Measurements from ENCODE around the gene RELN. TPM values are rescaled to one million over a fixed set of nuclear protein-coding genes. Genes with fewer than 3 reads are reported as not detected.

The RELN gene
- total and polyA plus RNA-seq, 9 of the 15 experiments (the other 6 are each of a cell fraction or from before 2014, with no cell fraction given), result 12.9 to 43.2 (median 18.1) TPM

GRCh38 chr7:103717574-103717973 is 271.9 kb downstream of the RELN start (continued):
- TF ChIP-seq, protein P1, sequence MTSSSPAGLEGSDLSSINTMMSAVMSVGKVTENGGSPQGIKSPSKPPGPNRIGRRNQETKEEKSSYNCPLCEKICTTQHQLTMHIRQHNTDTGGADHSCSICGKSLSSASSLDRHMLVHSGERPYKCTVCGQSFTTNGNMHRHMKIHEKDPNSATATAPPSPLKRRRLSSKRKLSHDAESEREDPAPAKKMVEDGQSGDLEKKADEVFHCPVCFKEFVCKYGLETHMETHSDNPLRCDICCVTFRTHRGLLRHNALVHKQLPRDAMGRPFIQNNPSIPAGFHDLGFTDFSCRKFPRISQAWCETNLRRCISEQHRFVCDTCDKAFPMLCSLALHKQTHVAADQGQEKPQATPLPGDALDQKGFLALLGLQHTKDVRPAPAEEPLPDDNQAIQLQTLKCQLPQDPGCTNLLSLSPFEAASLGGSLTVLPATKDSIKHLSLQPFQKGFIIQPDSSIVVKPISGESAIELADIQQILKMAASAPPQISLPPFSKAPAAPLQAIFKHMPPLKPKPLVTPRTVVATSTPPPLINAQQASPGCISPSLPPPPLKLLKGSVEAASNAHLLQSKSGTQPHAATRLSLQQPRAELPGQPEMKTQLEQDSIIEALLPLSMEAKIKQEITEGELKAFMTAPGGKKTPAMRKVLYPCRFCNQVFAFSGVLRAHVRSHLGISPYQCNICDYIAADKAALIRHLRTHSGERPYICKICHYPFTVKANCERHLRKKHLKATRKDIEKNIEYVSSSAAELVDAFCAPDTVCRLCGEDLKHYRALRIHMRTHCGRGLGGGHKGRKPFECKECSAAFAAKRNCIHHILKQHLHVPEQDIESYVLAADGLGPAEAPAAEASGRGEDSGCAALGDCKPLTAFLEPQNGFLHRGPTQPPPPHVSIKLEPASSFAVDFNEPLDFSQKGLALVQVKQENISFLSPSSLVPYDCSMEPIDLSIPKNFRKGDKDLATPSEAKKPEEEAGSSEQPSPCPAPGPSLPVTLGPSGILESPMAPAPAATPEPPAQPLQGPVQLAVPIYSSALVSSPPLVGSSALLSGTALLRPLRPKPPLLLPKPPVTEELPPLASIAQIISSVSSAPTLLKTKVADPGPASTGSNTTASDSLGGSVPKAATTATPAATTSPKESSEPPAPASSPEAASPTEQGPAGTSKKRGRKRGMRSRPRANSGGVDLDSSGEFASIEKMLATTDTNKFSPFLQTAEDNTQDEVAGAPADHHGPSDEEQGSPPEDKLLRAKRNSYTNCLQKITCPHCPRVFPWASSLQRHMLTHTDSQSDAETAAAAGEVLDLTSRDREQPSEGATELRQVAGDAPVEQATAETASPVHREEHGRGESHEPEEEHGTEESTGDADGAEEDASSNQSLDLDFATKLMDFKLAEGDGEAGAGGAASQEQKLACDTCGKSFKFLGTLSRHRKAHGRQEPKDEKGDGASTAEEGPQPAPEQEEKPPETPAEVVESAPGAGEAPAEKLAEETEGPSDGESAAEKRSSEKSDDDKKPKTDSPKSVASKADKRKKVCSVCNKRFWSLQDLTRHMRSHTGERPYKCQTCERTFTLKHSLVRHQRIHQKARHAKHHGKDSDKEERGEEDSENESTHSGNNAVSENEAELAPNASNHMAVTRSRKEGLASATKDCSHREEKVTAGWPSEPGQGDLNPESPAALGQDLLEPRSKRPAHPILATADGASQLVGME (CRISPR knock-in tag; IDR thresholded peaks at IDR 0.05), result no peak
- no peak for TF ChIP-seq RAD21 (CRISPR knock-in tag; conservative IDR thresholded peaks at IDR 0.05 in 1 of 2, IDR thresholded peaks at IDR 0.05 in 1 of 2)
- TF ChIP-seq, protein P2, sequence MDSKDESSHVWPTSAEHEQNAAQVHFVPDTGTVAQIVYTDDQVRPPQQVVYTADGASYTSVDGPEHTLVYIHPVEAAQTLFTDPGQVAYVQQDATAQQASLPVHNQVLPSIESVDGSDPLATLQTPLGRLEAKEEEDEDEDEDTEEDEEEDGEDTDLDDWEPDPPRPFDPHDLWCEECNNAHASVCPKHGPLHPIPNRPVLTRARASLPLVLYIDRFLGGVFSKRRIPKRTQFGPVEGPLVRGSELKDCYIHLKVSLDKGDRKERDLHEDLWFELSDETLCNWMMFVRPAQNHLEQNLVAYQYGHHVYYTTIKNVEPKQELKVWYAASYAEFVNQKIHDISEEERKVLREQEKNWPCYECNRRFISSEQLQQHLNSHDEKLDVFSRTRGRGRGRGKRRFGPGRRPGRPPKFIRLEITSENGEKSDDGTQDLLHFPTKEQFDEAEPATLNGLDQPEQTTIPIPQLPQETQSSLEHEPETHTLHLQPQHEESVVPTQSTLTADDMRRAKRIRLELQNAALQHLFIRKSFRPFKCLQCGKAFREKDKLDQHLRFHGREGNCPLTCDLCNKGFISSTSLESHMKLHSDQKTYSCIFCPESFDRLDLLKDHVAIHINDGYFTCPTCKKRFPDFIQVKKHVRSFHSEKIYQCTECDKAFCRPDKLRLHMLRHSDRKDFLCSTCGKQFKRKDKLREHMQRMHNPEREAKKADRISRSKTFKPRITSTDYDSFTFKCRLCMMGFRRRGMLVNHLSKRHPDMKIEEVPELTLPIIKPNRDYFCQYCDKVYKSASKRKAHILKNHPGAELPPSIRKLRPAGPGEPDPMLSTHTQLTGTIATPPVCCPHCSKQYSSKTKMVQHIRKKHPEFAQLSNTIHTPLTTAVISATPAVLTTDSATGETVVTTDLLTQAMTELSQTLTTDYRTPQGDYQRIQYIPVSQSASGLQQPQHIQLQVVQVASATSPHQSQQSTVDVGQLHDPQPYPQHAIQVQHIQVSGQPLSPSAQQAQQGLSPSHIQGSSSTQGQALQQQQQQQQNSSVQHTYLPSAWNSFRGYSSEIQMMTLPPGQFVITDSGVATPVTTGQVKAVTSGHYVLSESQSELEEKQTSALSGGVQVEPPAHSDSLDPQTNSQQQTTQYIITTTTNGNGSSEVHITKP (IDR thresholded peaks at IDR 0.05; ENCODE audit: partially characterized antibody), result no peak
- no peak for TF ChIP-seq NR0B1 (IDR thresholded peaks at IDR 0.05; ENCODE audit: partially characterized antibody)
